HG03060 (cell line): ENCODE data around the gene DPY19L3.
"Not testable (repeated sequence)": the region's sequence is repeated elsewhere in the genome, so short reads cannot be mapped to it uniquely, and the experiment has no call there.

ENCODE experiments used
- ATAC-seq: cut with Tn5 transposase; IDR thresholded peaks from one replicate; pipeline ENCODE4 v1.9.1; 2021; ENCODE audit warnings: low read depth, moderate number of reproducible peaks; ENCODE audit not compliant: unreplicated experiment

Gene DPY19L3

DNA sequence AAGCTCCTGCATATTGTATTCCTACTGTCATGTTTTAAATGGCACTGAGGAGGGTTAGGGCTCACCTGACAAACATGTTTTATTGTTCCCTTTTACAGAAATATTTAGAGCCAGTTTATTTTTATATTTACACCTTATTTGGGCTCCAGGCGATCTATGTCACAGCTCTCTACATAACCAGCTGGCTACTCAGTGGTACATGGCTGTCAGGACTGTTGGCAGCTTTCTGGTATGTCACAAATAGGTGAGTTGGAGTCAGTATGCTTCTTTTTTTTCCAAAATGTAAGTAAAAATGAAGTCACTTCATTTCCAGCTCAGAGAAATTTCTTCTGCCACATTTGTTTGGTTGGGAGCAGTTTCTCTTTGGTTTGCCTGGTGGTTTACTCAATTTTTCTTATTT is 31.5 kb downstream of the DPY19L3 start:
- ATAC-seq = no peak

- no peak for ATAC-seq
Measured at GRCh38 chr19:32438751-32439150, 33.2 kb downstream of the DPY19L3 start.

- ATAC-seq = no peak
Measured at GRCh38 chr19:32442650-32443049, 37.1 kb downstream of the DPY19L3 start.

DNA sequence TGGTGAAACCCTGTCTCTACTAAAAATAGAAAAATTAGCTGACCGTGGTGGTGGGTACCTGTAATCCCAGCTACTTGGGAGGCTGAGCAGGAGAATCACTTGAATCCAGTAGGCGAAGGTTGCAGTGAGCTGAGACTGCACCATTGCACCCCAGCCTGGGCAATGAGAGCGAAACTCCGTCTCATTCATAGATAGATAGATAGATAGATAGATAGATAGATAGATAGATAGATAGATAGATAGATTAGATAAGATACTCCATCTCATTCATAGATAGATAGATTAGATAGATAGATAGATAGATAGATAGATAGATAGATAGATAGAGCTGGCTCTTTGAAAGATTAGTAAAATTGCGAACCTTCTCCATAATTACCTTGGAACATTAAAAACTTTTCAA is 42.0 kb downstream of the DPY19L3 start:
- ATAC-seq = not testable (repeated sequence)

DNA sequence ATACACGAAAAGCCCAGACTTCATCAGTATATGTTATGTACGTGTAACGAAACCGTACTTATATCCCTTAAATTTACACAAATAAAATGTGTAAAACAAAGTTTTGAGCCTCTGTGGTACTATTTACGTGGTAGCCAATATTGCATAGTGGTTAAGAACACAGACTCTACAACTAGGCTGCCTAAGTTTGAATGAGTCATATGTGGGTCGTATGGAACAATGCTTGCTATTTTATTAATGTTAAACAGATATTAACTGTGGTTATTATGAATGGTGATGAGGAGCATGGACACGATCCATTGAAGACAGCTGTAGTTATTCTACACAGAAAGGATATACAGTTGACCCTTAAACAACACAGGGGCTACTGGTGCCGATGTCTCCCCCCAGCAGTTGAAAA is 42.5 kb downstream of the DPY19L3 start:
- ATAC-seq = no peak

GRCh38 chr19:32450217-32450616 is 44.6 kb downstream of the DPY19L3 start:
- no peak for ATAC-seq

DNA sequence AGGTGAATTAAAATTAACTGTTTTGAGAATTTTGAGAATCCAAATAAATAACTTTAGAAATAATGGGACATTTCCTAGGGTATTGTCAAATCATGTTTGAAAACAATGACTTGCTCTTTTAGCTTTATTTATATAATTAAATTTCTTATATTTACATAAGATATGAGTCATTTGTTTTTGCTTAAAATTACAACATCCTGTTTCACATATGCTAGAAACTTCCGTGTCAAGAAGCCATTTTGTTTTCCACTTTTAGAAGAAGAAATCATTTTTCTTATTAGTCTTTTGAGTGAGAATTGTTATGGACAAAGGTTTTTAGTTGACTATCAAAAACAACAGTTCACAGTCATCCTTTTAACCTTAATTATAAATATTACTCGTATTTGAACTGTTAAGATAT is 48.2 kb downstream of the DPY19L3 start:
- ATAC-seq = no peak

GRCh38 chr19:32456406-32456805 is 50.8 kb downstream of the DPY19L3 start:
- ATAC-seq = no peak

GRCh38 chr19:32457571-32458158 is 52.1 kb downstream of the DPY19L3 start:
- ATAC-seq = no peak

DNA sequence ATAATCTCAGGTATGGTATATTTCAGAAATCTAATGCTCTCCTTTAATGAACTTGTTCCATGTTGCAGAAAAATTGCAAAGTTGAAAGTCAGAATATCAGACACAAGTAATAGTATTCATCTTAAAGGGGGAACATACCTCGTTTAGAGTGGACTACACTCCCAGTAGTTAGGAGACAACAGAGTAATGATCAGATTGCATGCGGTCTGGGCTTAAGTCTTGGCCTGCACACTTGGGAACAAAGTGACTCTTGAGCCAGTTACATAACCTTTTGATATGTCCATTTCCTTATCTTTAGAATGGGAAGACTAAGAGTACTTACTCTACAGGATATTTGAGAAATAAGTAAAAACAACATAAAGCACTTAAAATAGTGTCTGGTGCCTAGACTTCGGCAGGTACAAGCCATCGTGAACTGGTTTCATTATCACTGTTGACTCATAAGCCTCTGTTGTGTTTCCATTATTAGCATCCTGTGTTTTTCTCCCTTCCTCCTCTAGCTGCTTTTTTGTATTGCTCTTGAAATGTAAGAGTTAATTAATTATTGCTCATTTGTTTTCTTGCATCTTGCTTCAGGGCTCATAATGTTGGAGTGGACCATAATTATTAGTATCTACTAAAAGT is 53.0 kb downstream of the DPY19L3 start:
- peak; percentile 87 for ATAC-seq

- ATAC-seq = no peak
Measured at GRCh38 chr19:32459204-32459865, 53.8 kb downstream of the DPY19L3 start.

GRCh38 chr19:32460476-32460875 is 54.9 kb downstream of the DPY19L3 start:
- ATAC-seq = no peak

- ATAC-seq = no peak
Measured at GRCh38 chr19:32464279-32464678, 58.7 kb downstream of the DPY19L3 start.

GRCh38 chr19:32465176-32465575 is 59.6 kb downstream of the DPY19L3 start:
- no peak for ATAC-seq

DNA sequence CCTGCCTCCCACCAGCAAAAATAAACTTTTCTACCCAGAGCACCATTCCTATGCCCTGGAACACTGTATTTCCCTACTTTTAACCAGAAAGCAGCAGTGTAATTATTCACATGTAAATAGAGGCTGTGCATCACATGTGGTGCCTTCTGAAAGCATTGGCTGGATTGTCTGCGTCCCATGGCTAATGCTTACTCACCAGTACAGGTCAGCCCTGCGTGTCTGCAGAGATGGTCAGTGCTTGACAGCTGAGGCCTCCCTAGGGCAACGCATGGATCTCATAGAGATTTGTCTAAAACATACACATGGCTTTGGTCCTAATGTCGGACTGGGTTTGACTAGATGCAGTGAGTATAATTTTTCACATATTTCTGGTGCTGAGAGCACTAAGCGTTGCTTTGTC is 64.2 kb downstream of the DPY19L3 start:
- ATAC-seq = no peak

DNA sequence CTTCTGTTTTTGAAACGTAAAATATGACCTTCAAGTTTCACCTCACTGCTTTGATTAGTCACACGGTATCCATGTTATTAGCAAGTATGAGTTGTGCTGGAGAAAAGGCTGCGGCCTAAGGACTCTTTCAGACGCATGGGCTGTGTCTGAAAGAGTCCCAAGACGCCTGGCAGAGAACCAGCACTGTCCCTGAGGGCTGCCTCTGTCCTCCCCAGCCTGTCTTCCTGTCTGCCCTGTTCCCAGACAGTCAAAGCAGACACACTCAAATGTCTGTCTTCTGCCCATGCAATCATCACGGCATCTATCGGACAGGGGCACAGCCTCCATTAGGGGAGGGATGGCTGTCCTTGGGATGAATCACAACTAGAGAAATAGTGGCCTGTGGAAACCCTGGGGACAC is 65.5 kb downstream of the DPY19L3 start:
- no peak for ATAC-seq

DNA sequence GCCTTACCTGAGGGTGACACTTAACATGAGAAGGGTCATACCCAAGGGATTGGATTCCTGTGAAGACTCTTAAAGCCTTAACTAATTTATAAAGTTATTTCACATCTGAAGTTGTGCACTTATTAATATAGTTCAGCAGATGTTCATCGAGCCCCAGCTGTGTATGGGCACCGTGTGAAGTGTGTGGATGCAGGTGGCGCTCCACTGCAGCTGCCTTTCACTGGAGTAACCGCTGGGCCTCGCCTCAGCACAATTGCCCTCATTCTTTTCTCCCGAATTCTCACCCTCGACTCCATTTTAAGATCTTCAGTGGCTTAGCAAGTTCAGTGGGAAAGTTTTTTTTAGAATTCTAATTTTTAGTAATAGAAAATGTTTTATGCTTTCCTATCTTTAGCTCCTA is 66.2 kb downstream of the DPY19L3 start:
- ATAC-seq = no peak

GRCh38 chr19:32475141-32476031 is 69.8 kb downstream of the DPY19L3 start:
- ATAC-seq = no peak

GRCh38 chr19:32476032-32476350 is 70.4 kb downstream of the DPY19L3 start:
- ATAC-seq = no peak

DNA sequence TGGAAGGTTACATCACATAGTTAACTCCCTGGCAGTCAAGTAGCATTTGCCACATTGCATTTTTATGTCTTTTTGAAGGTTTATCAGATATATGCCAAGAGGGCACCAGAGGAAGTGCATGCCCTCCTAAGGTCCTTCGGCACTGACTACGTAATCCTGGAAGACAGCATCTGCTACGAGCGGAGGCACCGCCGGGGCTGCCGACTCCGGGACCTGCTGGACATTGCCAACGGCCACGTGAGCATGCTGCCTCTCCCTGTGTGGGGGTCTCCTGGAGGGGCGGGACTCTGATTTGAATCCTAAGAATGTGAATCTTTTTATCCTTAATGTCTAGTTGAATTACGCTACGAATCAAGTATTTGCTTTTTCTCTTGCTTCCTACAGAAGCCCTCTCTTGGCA is 74.8 kb downstream of the DPY19L3 start:
- ATAC-seq = no peak

DNA sequence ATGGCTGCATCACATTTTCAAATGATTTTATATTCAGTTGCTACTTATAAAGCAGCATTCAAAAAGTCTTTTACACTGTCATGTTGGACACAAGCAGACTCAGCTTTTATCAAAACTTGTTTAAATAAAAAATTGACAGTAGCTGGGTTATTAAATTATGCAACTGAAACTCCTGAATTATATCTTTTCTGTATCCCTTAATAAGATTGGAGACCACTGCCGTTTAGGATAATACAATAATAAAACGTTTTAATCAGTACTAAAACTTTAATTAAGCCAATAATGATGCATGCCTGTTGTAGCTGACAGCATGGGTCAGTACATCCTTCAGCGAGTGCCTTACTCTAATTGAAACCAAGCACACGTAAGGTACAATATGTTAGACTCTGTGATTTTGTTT is 78.0 kb downstream of the DPY19L3 start:
- ATAC-seq = no peak
